Prostate gland (tissue), 2 donors: Measurements from ENCODE around the gene MYO1G. TPM values are rescaled to one million over a fixed set of nuclear protein-coding genes. Genes with fewer than 3 reads are reported as not detected.
"Not testable (repeated sequence)": the region's sequence is repeated elsewhere in the genome, so short reads cannot be mapped to it uniquely, and the experiment has no call there.

Experiments
- DNase-seq: peaks from one replicate; pipeline ENCODE4 v3.0.0-alpha.2; 2019; ENCODE audit warnings: low spot score
- H3K27ac ChIP-seq, 2 donors: fragments of 200-600 bp; sonication (generic); 2 replicates each; pipeline ENCODE4 v1.5.1; 2017 to 2019
- H3K27me3 ChIP-seq: fragments of 200-600 bp; sonication (generic); replicated peaks from 2 replicates; pipeline ENCODE4 v1.5.1; 2019; ENCODE audit not compliant: insufficient read depth
- H3K36me3 ChIP-seq, 2 donors: fragments of 200-600 bp; sonication (generic); 1 replicate in 1 of 2; 2 replicates in 1 of 2; pipeline versions ENCODE4 v1.5.1 to v1.8.1; 2017 to 2019
- H3K4me1 ChIP-seq: fragments of 200-600 bp; sonication (generic); replicated peaks from 2 replicates; pipeline ENCODE4 v1.5.1; 2019
- H3K4me3 ChIP-seq, 2 donors: fragments of 200-600 bp; sonication (generic); 2 replicates each; pipeline ENCODE4 v1.5.1; 2017 to 2019
- H3K9me3 ChIP-seq: fragments of 200-600 bp; sonication (generic); 2 replicates; pipeline ENCODE4 v1.5.1; 2017
- POLR2A ChIP-seq: fragments of 450-650 bp; IDR thresholded peaks from one replicate; pipeline ENCODE4 v1.6.1; 2016; ENCODE audit warnings: antibody characterized with exemption, mild to moderate bottlenecking
- POLR2AphosphoS5 ChIP-seq: sonication (generic); formaldehyde crosslinking; IDR thresholded peaks from one replicate; pipeline ENCODE4 v1.6.1; 2017; ENCODE audit warnings: antibody characterized with exemption
- WGBS: methylation state at CpG from one replicate; pipeline ENCODE4 v1.1.5; 2018; 5-methylcytosine and 5-hydroxymethylcytosine counted together
- intact Hi-C: fragments of 100-400 bp; cut with DNase I; formaldehyde crosslinking; loops from one replicate; pipeline ENCODE4 v1.14.2; 2022
- total RNA-seq, 2 donors: library from RNA; depleted of rRNA; stranded (reverse); fragments of >200 nt; gene quantifications; one replicate each; pipeline ENCODE4 v1.1.0, GENCODE V29; 2016
- TF ChIP-seq, protein P1 (sequence below), 4 experiments: fragments of 200-600 bp in 2 of 4; fragments of 450-650 bp in 2 of 4; sonication (generic) in 2 of 4; IDR thresholded peaks; 1 replicate in 3 of 4; 2 replicates in 1 of 4; pipeline ENCODE4 v1.5.1; 2016 to 2019; ENCODE audit warnings: antibody characterized with exemption in 4 of 4, mild to moderate bottlenecking in 2 of 4, moderate library complexity in 2 of 4

The MYO1G gene
- total RNA-seq, 2 donors from 2014 or later, result 1.9 to 2.7 TPM

DNA sequence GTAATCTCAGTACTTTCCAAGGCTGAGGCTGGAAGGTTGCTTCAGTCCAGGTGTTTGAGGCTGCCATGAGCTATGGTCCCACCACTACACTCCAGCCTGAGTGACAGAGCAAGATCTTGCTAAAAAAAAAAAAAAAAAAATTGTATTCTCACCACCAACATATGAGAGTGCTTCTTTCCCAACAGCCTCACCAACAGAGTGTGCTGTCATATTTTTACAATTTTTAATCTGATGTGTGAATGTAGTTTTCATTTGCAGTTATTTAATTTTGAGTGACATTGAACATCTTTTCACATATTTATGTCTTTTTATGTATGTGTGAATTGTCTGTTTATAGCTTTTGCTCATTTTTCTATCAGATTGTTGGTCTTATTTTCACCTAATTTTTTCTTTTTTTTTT is 35.2 kb downstream of the MYO1G start:
- no peak overlapping the region for H3K4me3 ChIP-seq
- DNase-seq, result no peak
- no peak overlapping the region for H3K27ac ChIP-seq
- H3K27me3 ChIP-seq, result no peaks in the 10 kb centered on the region
- H3K4me1 ChIP-seq, result no peaks in the 10 kb centered on the region
- H3K36me3 ChIP-seq, result no peaks in the 10 kb centered on the region
- no peak for TF ChIP-seq POLR2AphosphoS5
- TF ChIP-seq, protein P1, sequence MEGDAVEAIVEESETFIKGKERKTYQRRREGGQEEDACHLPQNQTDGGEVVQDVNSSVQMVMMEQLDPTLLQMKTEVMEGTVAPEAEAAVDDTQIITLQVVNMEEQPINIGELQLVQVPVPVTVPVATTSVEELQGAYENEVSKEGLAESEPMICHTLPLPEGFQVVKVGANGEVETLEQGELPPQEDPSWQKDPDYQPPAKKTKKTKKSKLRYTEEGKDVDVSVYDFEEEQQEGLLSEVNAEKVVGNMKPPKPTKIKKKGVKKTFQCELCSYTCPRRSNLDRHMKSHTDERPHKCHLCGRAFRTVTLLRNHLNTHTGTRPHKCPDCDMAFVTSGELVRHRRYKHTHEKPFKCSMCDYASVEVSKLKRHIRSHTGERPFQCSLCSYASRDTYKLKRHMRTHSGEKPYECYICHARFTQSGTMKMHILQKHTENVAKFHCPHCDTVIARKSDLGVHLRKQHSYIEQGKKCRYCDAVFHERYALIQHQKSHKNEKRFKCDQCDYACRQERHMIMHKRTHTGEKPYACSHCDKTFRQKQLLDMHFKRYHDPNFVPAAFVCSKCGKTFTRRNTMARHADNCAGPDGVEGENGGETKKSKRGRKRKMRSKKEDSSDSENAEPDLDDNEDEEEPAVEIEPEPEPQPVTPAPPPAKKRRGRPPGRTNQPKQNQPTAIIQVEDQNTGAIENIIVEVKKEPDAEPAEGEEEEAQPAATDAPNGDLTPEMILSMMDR (IDR thresholded peaks at IDR 0.05), result no peak
- TF ChIP-seq POLR2A, result no peak
- intact Hi-C loops, result no loop called here
- no peaks in the 10 kb centered on the region for H3K9me3 ChIP-seq

DNA sequence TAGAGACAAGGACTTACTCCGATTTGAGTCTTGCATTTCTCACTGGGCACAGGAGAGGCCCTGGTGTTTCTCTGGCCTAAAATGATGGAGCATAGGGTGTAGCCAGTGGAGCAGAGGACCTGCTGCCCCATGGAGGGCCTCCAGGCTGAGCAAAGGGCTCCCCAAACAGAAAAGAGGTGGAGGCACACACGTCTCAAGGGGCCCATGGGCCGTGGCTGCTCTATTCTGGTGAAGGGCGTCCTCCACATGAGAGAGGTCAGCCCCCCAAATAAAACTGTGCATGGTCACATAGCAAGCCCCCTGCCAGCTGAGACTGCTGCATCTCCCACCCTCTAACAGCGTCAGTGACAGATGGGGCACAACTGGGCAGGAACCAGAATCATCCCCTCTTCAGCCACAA is 41.4 kb downstream of the MYO1G start:
- Histone ChIP-seq H3K4me1 (no peaks in the 10 kb centered on the region), H3K27me3 (no peaks in the 10 kb centered on the region), H3K4me3 (no peak overlapping the region), H3K27ac (no peak overlapping the region), H3K9me3 (no peaks in the 10 kb centered on the region), H3K36me3 (no peaks in the 10 kb centered on the region)
- no peak for TF ChIP-seq POLR2AphosphoS5
- TF ChIP-seq POLR2A, result no peak
- TF ChIP-seq, protein P1 (IDR thresholded peaks at IDR 0.05), result no peak
- DNase-seq, result no peak
- 75% methylated on average over 4 of the region's 5 CpGs for WGBS
- intact Hi-C loops, result no loop called here

DNA sequence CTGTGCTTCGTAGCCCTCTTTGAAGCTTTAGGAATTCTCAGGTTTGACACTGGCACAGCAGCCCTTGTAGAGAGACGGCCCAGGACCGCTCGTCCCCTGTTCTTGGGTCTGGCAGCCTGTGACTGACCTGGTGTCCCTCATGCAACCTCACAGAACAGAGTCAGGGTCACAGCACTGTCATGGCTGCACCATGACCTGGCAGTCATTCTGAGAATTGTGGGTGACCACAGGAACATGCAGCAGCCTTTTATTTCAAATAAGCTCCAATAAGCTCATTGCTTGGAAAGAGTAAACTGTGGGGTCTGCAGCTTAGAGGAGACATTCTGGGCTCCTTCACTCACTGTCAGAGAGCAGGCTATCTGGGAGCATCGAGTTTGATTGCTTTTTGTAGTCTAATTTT is 42.5 kb downstream of the MYO1G start:
- no peaks in the 10 kb centered on the region for H3K36me3 ChIP-seq
- no peaks in the 10 kb centered on the region for H3K9me3 ChIP-seq
- intact Hi-C loops, result no loop called here
- 71% methylated on average over 5 of the region's 5 CpGs for WGBS
- no peak overlapping the region for H3K27ac ChIP-seq
- H3K27me3 ChIP-seq, result no peaks in the 10 kb centered on the region
- DNase-seq, result no peak
- TF ChIP-seq POLR2A, result no peak
- TF ChIP-seq POLR2AphosphoS5, result no peak
- TF ChIP-seq, protein P1 (IDR thresholded peaks at IDR 0.05), result no peak
- H3K4me1 ChIP-seq, result no peaks in the 10 kb centered on the region
- H3K4me3 ChIP-seq, result no peak overlapping the region

DNA sequence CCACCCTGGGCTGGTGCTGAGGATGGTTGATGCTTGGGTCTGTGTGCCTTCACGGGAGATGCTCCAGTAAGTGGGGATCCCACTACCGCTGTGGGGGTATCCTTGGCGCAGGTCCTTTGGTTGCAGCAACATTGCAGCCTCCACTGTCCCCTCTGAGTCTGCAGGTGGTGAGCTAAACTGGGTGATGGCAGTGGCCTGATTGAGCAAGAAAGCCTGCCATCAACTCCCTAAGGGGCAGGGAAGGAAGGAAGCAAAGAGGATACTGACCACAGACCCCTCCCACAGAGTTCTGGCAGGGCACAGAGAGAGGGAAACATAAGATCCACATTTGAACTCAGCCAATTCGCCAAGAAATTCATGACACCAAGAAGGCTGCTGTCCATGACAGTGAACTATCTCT is 43.2 kb downstream of the MYO1G start:
- TF ChIP-seq, protein P1 (IDR thresholded peaks at IDR 0.05), result no peak
- TF ChIP-seq POLR2A, result no peak
- no peak for TF ChIP-seq POLR2AphosphoS5
- no peak for DNase-seq
- Histone ChIP-seq H3K27me3 (no peaks in the 10 kb centered on the region), H3K9me3 (no peaks in the 10 kb centered on the region), H3K27ac (no peak overlapping the region), H3K36me3 (no peaks in the 10 kb centered on the region), H3K4me3 (no peak overlapping the region), H3K4me1 (no peaks in the 10 kb centered on the region)
- intact Hi-C loops, result no loop called here
- WGBS, result 89% methylated on average over 4 of the region's 4 CpGs

DNA sequence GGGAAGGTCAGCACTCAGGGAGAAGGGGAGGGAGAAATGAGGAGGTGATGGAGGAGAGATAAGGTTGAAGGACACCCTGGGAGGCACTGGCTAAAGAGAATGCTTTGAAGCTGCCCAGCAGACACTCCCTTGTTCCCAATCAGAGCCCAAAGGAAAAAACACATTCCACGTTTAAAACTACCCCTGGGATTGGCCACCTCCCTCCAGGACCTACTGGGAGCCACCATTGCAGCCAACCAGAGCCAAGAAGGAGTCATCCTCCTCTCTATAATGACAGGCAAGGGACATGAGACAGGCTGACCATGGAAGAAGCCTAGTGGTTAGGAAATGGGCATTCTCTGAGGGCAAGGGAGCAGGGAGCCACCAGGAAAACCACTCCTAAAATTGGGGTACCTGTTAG is 43.8 kb downstream of the MYO1G start:
- H3K9me3 ChIP-seq, result no peaks in the 10 kb centered on the region
- intact Hi-C loops, result no loop called here
- no peak for TF ChIP-seq POLR2AphosphoS5
- H3K4me1 ChIP-seq, result no peaks in the 10 kb centered on the region
- no peak overlapping the region for H3K27ac ChIP-seq
- DNase-seq, result no peak
- WGBS, result 38% methylated on average over 1 of the region's 1 CpG
- H3K36me3 ChIP-seq, result no peaks in the 10 kb centered on the region
- H3K27me3 ChIP-seq, result no peaks in the 10 kb centered on the region
- no peak overlapping the region for H3K4me3 ChIP-seq

DNA sequence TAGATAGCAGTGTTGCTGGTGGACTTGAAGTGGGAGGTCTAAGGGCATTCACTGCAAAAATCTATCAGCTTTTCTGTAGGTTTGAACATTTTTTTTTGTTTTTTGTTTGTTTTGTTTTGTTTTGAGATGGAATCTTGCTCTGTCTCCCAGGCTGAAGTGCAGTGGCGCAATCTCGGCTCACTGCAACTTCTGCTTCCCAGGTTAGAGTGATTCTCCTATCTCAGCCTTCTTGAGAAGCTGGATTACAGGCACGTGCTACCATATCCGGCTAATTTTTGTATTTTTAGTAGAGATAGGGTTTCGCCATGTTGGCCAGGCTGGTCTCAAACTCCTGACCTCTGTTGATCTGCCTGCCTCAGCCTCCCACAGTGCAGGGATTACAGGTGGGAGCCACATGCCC is 44.3 kb downstream of the MYO1G start:
- H3K27ac ChIP-seq, H3K9me3 ChIP-seq, H3K27me3 ChIP-seq, H3K4me1 ChIP-seq, H3K4me3 ChIP-seq, intact Hi-C loops, H3K36me3 ChIP-seq, DNase-seq: not testable (repeated sequence)
- WGBS, result 68% methylated on average over 5 of the region's 5 CpGs
